Muscle of back (tissue), 11 donors: ENCODE measurements around the gene STAG3. TPM values are rescaled to one million over a fixed set of nuclear protein-coding genes. Genes with fewer than 3 reads are reported as not detected.
"Not testable (repeated sequence)": the region's sequence is repeated elsewhere in the genome, so short reads cannot be mapped to it uniquely, and the experiment has no call there.

Experiments
- DNase-seq, 3 donors: peaks; one replicate each; pipeline versions ENCODE4 v3.0.0 to v3.0.0-alpha.2; 2013
- polyA plus RNA-seq, 10 donors: library from polyadenylated mRNA; unstranded; fragments of 120-200 nt; gene quantifications; one replicate each; pipeline ENCODE4 v1.2.1, GENCODE V29; 2013; ENCODE audit not compliant: insufficient read length in 10 of 10

The STAG3 gene
- polyA plus RNA-seq, 10 donors, result 8.4 to 25.7 (median 12.6) TPM

GRCh38 chr7:100248483-100248882 is 70.8 kb downstream of the STAG3 start:
- DNase-seq, result no peak

GRCh38 chr7:100257017-100257416 is 79.3 kb downstream of the STAG3 start:
- no peak for DNase-seq

GRCh38 chr7:100259984-100260383 is 82.3 kb downstream of the STAG3 start:
- DNase-seq, result not testable (repeated sequence)

DNA sequence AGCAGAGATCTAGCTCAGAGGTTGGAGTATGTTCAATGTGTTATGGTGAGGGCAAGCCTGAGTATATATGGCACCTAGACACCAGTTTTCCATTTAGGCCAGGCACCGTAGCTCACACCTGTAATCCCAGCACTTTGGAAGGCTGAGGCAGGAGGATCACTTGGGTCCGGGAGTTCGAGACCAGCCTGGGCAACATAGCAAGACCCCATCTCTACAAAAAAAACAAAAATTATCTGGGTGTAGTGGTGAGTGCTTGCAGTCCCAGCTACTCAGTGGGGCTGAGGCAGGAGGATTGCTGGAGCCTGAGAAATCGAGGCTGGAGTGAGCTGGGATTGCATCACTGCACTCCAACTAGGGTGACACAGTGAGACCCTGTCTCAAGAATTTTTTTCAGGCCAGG is 85.2 kb downstream of the STAG3 start:
- DNase-seq, result not testable (repeated sequence)

Other genes with a start within 250 kb of the STAG3 start
- gene GJC3, start 248.3 kb upstream of the STAG3 start, polyA plus RNA-seq, result under 1 TPM; 0.18 to 0.63 (median 0.41) TPM
- gene AZGP1, start 201.9 kb upstream of the STAG3 start, polyA plus RNA-seq, result 1 to 10 TPM in 4 of 10 donors, under 1 TPM in 6; 0.56 to 1.3 (median 0.82) TPM
- 10 to 100 TPM; 18.3 to 34.5 (median 31.2) TPM for gene ZKSCAN1, start 162.3 kb upstream of the STAG3 start, polyA plus RNA-seq
- gene ZSCAN21, start 128.1 kb upstream of the STAG3 start, polyA plus RNA-seq, result 10 to 100 TPM; 10.3 to 16.7 (median 13.9) TPM
- gene ZNF3, start 96.2 kb upstream of the STAG3 start, polyA plus RNA-seq, result 10 to 100 TPM; 21.1 to 31.0 (median 26.7) TPM
- gene COPS6, start 88.9 kb upstream of the STAG3 start, polyA plus RNA-seq, result 100 to 1,000 TPM in 2 of 10 donors, 10 to 100 TPM in 8; 83.6 to 105 (median 86.3) TPM
- 10 to 100 TPM; 57.2 to 96.4 (median 66.4) TPM for gene MCM7, start 76.5 kb upstream of the STAG3 start, polyA plus RNA-seq
- 10 to 100 TPM; 16.1 to 25.5 (median 19.3) TPM for gene AP4M1, start 76.3 kb upstream of the STAG3 start, polyA plus RNA-seq
- 10 to 100 TPM; 30.8 to 40.0 (median 34.1) TPM for gene TAF6, start 58.6 kb upstream of the STAG3 start, polyA plus RNA-seq
- 10 to 100 TPM; 28.1 to 53.4 (median 38.3) TPM for gene CNPY4, start 58.3 kb upstream of the STAG3 start, polyA plus RNA-seq
- 1 to 10 TPM in 4 of 10 donors, under 1 TPM in 6; 0.44 to 1.5 (median 0.95) TPM for gene MBLAC1, start 51.0 kb upstream of the STAG3 start, polyA plus RNA-seq
- 10 to 100 TPM; 48.3 to 81.1 (median 61.8) TPM for gene LAMTOR4, start 29.0 kb upstream of the STAG3 start, polyA plus RNA-seq
- 10 to 100 TPM in 7 of 10 donors, 1 to 10 TPM in 3; 9.6 to 12.9 (median 10.7) TPM for gene TRAPPC14, start 19.2 kb upstream of the STAG3 start, polyA plus RNA-seq
- gene GAL3ST4, start 9.3 kb upstream of the STAG3 start, polyA plus RNA-seq, result 10 to 100 TPM in 8 of 10 donors, 1 to 10 TPM in 2; 8.6 to 14.4 (median 11.0) TPM
- gene GPC2, start 537 bp upstream of the STAG3 start, polyA plus RNA-seq, result 1 to 10 TPM; 4.0 to 8.6 (median 5.9) TPM
- gene PVRIG, start 42.0 kb downstream of the STAG3 start, polyA plus RNA-seq, result 10 to 100 TPM in 1 of 10 donors, 1 to 10 TPM in 9; 2.6 to 11.6 (median 4.7) TPM
- gene SPDYE3, start 129.8 kb downstream of the STAG3 start, polyA plus RNA-seq, result 1 to 10 TPM; 4.4 to 7.2 (median 5.6) TPM
- gene PILRB, start 180.2 kb downstream of the STAG3 start, polyA plus RNA-seq, result 10 to 100 TPM; 11.6 to 30.5 (median 14.5) TPM
- 1 to 10 TPM; 1.8 to 6.2 (median 2.7) TPM for gene PILRA, start 195.6 kb downstream of the STAG3 start, polyA plus RNA-seq